HG03095 (cell line): ENCODE data around the gene KPNA3.
"Not testable (repeated sequence)": the region's sequence is repeated elsewhere in the genome, so short reads cannot be mapped to it uniquely, and the experiment has no call there.

Source experiments
- ATAC-seq: cut with Tn5 transposase; IDR thresholded peaks from one replicate; pipeline ENCODE4 v1.9.1; 2021; ENCODE audit warnings: moderate library complexity; ENCODE audit not compliant: unreplicated experiment

Gene KPNA3, protein sequence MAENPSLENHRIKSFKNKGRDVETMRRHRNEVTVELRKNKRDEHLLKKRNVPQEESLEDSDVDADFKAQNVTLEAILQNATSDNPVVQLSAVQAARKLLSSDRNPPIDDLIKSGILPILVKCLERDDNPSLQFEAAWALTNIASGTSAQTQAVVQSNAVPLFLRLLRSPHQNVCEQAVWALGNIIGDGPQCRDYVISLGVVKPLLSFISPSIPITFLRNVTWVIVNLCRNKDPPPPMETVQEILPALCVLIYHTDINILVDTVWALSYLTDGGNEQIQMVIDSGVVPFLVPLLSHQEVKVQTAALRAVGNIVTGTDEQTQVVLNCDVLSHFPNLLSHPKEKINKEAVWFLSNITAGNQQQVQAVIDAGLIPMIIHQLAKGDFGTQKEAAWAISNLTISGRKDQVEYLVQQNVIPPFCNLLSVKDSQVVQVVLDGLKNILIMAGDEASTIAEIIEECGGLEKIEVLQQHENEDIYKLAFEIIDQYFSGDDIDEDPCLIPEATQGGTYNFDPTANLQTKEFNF

DNA sequence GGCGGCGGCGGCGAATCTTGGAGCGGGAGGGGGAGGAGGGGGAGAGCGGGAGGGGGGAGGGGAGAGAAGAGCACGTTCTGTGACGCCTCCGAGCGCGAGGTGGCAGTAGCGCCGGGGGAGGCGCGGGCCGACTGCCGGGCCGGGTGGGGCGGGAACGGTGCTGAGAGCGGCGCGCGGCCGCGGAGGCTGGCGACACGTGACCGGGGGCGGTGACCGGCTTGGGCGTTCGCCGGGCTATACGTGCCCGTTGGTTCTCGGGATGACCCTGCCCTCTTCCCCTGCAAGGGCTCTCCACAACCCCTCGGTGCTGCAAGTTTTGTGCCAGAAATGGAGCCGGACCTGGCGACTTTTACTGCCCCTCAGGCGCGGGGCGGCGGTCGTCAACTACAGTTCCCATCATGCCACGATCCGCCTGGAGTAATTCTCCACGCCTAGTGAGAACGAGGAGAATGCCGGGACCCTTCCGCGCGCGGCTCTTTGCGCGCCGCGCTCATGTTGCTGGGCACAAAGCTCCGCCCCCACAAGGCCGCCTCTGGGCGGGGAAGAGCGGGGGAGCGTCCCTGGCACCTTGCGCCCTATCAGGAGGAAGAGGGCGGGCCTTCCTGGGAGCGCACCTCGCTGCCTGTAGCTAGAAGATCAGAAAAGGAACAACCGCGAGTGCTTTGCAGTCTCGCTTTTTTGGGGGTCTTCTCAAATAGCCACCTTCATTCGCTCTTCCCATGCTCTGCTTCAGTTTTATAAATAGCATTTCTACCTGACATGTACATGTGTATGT is at the start of gene KPNA3:
Gene KPNA3, minus strand, starts transcription at position 133 of the 775 bp plus-strand sequence. CDS start 176 bp downstream, outside the sequence.
- ATAC-seq: peak; percentile 93

DNA sequence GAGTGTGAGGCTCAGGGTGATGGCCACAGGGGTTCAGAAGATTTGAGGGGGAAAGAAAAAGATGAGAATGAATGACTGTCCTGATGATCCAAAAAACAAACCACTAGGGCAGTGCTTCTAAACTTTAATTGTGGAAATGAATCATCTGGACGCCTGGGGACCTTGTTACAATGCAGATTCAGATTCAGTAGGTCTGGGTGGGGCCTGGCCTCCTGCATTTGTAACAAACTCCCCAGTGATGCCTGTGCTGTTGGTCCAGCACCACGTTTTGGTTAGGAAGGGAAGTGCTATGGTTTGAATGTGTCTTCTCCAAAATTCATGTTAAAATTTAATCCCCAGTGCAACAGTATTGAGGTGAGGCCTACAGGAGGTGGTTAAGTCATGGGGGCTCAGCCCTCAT is 49.5 kb upstream of the KPNA3 start:
- no peak for ATAC-seq

DNA sequence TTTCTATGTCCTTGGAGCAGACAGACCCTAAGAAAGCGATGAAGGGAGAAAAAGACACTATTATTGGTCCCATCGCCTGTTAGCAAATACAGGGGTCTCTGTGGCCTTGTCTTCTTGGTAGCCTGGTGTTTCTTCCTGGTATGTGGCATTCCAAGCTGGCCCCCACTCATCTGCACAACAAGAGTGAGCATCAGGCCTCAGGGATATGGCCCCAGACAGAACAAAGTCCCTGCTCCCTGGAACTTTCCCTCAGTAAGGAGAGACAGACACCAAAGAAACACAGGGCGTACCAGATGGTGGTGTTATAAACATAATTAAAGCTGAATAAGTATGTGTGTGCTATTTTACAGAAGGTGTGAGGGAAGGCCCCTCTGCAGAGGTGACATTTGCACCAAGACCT is 48.2 kb upstream of the KPNA3 start:
- no peak for ATAC-seq

DNA sequence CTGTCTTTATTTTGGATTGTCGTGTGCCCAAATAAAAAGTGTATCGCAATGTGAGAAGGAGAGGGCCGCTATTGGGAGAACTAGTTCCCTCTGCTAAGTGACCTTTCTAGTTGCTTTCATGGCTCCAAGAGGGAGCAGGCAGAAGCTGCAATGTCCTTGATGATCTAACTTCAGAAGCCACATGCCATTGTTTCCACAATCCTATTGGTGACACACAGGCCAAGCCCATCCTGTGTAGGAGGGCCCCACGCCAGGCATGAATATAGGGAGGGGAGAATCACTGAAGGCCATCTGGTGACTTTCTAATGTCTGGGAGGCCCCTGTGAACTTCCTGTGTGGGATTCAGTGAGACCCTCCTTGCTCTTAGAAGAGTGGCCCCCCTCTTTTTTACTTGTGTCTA is 47.8 kb upstream of the KPNA3 start:
- no peak for ATAC-seq

DNA sequence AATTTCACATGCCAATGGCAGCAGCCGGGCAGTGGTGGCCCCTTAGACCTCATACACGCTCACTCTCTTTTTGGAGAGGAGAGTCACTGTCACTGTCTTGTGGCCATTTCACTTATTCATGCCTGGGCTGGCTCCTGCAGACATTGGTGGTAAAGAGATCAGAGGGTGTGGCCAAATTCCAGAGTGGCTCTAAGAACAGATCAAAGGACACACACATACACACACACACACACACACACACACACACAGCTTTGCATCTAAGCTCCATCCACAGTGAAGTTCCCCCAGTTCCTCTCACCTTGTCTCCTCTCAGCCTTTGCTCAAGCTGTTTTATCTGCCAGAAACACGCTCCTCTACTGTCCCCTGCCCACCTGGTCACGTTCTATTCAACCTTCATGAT is 46.5 kb upstream of the KPNA3 start:
- ATAC-seq: no peak

DNA sequence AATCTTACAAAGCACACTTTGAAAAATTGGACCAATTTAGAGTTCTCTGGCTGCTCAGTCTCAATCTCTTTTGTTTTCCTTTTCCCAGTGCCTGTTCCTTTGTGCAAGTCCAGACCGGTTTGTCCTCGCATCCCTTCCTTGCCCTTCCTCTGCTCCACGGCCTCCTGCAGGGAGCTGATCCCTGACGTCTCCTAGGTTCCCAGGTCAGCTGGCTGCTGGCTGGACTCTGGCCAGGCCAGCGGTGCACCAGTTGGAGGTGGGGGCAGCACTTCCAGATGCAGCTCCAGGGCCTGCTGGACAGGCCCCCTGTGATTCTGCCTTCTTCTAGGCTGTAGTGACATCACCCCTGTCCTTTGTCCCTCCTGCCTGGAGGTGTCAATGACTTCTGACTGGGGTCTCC is 44.0 kb upstream of the KPNA3 start:
- ATAC-seq: no peak

DNA sequence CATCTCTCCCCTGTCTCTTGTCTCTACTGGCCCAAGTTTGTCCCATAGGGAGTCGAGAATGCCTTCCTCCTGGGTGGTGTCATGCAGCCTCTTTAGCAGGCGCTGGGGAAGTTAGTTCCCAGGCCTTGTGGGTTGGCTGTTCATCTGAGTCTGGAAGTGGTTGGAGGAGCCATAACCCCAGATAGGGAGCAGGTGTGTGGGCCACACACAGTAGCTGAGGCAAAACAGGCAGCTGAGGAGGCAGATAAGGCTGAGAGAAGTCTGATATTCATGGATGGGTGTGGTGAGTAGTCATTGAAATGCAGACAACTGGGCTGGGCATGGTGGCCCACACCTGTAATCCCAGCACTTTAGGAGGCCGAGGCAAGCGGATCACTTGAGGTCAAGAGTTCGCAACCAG is 40.9 kb upstream of the KPNA3 start:
- ATAC-seq: no peak

DNA sequence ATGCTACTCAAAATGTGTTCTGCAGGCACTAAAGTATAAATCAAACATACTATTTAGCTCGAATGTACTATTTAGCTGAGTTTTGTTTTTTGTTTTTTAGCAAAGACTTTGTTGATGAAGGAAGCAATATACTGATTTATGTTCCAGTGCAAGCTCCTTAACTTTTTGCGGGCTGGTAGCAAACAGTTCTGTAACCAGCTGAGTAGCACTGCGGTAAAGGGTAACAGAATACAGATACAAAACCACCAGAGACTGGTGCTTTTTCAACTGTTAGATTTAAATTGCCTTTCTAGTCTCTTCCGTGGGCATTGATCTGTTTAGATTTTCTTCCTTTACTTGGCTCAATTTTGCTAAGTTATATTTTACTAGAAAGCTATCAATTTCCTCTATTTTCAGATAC is 39.0 kb upstream of the KPNA3 start:
- no peak for ATAC-seq

DNA sequence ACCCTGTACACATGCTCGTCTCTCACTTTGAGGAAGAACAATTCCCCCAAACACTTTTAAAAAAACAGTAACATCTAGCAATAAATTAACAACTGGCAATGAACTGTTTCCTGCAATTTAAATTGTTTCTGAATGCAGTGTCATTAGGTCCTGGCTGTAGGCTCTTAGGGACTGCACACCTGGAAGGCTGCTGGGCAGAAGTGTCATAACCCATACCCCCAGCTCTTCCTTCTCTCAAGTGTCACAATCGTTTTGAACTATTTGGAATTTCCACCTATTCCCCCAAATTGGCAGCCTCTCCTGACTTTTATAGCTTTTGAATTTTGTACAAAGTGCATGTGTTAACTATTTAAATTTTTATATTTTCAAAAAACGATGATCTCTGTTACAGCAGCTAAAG is 38.2 kb upstream of the KPNA3 start:
- ATAC-seq: no peak

DNA sequence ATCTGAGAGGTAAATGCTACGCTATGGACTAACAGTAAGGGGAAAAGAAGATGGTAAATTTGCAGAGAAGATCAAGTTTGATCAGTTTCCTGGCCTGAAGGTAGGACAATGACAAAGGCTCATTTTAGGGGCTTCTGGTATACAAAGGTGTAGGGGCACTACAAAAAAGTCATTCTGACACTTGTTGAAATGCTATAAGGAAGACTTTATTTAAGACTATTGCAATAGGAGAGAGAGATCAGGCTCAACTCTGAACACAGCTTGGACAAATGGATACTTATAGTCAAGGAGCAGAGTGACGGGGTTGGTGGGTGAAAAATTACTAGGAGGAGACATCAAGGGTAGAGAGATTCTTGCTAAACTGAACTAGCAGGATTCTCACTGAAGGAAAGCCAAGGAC is 37.2 kb upstream of the KPNA3 start:
- no peak for ATAC-seq

DNA sequence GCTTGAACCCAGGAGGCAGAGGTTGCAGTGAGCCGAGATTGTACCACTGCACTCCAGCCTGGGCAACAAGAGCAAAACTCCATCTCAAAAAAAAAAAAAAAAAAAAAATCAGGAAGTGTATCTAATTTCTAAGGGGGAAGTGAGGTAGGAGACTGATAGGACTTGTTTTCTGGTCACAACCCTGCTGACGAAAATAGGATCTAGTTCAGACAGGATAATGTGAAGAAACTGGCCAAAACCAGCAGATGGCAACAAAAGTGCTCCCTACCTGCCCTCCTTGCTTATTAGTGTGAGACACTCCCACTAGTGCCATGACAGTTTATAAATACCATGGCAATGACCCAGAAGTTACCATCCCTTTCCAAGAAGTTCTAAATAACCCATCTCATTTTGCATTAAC is 36.0 kb upstream of the KPNA3 start:
- no peak for ATAC-seq

DNA sequence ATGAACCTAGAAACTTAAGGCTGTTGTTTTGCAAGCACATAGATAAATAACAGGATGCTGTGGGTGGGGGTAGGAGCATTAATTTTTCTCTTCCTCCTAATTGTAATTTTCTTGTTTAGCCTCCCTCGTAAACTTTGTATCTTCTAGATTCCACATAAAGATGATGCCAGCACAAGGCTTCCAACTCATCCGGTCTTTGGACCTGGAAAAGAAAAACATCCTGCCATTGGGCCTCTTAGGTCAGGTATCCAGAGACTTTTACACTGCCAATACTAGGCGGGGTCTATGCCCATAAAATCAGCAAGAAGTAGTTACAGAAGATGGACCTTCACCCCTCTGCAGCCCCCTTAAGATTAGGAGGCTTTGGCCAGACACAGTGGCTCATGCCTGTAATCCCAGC is 35.4 kb upstream of the KPNA3 start:
- ATAC-seq: no peak

DNA sequence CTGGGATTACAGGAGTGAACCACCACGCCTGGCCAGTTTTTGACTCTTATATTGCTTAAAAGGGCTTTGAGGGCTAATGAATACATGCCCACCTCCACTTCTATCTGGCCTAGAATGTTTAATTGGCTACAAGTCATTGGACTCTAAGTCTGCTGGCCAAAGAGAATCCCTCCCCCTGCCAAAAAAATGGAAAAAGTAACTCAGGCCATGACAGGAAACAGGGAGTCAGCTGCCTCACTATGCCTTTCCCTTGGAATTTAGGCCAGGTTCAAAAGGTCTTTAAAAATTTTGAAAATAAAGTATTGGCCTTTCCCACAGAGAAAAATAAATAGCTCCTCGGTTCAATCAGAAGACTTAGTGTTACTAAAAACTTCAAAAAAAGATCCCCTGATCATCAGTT is 34.9 kb upstream of the KPNA3 start:
- ATAC-seq: no peak

DNA sequence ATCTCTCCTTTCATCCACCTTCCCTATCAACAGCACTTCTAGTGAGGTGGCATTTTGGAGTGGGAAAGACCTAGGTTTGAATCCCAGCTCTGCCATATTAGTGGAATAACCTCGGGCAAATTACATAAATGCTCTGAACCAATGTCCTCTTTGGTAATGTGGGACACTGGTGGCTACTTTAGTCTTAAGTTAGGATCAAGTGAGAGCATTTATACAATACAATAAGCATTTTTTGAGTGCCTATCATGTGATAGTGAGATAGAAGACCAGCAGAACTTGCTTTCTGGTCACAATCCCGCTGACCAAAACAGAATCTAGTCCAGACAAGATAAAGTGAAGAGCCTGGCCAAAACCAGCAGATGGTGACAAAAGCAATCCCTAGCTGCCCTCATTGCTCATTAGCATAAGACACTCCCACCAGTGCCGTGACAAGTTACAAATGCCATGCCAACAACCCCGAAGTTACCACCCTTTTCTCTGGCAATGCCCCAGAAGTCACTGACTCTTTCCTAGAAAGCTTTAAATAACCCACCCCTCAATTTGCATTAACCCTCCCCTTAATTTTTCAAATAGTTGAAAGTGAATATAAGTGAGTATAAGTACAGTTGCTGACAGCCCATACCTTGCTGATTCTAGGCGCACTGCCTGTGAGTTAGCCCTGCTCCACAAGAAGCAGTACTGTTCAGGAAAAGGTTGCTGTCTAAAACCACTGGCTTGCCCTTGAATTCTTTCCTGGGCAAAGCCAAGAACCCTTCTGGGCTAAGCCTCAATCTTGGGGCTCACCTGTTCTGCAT is 28.9 kb upstream of the KPNA3 start:
- no peak for ATAC-seq

DNA sequence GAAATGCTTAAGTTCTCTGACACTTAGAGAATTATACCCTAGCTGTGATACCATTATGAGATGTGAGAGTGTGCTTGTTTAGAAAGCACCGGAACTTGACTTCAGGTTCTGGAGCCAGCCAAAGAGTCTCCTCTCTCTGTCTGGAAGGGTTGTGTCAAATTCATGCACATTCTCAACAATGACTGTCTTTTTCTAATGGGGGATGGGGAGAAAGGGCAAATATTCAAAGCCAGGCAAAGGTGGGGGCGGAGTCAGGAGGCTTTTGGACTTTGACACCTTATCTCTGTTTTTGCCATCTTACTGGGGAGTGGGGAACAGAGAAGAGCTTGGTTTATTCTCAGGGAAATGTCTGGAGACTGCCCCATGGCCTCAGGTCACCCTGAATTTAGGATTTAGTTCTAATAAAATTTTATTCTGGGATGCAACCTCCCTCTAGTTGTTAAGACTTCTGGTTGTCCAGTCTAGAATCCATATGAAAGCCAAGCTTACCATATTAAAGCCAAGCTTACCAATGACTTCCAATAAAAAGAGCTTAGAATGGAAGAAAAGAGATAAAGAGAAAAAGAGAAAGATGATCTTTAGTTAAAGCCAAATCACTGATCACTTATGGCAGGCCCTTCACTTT is 28.2 kb upstream of the KPNA3 start:
- no peak for ATAC-seq

DNA sequence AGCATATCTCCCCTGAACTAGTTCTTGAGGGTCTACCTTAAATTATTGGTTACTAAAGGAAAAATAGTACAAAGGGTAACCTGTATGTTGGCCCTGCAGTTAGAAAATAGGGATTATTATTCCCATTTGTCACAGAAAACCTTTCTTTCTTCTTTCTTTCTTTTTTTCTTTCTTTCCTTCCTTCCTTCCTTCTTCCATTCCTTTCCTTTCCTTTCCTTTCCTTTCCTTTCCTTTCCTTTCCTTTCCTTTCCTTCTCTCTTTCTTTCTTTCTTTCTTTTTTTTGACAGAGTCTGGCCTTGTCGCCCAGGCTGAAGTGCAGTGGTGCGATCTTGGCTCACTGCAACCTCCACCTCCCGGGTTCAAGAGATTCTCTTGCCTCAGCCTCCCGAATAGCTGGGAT is 23.6 kb upstream of the KPNA3 start:
- not testable (repeated sequence) for ATAC-seq

DNA sequence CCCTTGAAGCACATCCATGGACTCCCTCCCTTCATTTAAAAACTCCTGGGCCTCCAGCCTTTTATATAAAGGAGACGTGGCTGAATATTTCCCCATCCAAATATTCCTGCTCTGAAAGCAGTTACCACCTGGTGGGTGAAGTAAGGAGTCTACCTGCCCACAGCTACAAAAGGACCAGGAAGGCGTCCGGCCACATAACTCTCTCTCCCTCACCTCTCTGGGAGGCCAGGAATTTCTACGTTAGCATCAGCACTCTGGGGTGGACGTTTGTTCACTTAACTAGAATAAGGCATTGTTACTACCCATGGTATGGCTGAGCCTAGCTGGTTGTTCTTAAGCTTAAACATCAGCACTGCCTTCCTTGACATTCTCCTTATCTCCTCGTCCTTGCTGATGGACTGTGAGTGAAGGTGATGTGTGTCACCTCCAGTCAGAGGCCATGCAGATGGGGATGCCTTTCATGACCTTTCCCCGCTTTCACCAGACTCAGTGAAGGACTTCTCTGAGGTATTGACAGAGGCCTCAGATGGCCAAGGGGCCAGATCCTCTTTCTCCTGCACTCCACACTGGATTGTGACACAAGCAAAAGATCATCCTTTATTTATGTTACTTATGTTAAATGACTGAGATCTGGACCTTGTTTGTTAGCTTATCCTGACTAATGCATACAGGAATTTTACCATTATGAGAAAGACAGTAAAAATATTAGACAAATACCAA is 22.2 kb upstream of the KPNA3 start:
- ATAC-seq: no peak

DNA sequence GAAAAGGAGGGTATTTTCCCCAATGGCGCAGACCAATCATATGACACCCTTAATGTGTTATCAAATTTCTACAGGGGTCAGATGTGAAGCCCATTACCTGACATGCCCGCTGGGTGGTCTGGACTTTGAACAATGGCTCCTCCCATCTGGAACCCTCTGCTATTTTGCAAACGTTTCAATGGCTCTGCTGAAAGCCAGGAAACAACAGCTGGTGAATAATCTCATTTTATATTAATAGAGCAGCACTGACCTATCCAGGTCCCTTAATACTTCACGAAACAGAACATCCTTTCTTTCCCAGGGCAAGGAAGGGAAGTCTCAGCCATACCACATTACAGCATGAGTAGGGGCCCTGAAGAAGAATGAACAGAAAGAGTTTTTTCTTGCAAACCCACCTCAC is 20.3 kb upstream of the KPNA3 start:
- ATAC-seq: no peak

DNA sequence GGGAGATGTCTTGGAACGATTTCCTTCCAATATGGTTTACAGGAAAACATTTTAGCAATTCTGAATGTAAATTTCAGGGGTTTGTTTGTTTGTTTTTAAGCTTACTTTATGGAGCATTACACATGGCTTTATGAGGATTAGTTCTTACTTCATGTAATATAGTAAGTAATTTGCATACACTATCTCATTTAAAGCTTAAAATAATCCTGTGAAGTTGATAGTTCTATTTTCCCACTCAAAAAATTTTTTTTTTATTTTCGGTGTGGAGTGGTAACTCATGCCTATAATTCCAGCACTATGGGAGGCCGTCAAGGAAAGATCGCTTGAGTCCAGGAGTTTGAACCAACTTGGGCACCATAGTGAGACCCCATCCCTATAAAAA is 19.0 kb upstream of the KPNA3 start:
- ATAC-seq: no peak
